ENCODE measurements around the gene FBXO40. TPM values are rescaled to one million over a fixed set of nuclear protein-coding genes. Genes with fewer than 3 reads are reported as not detected.

Gene FBXO40
- total and polyA plus RNA-seq, 10 of the 15 experiments (the other 5 are each of a cell fraction or from before 2014, with no cell fraction given) = 0.03 to 0.05 (median 0.04) TPM; not detected in 7

DNA sequence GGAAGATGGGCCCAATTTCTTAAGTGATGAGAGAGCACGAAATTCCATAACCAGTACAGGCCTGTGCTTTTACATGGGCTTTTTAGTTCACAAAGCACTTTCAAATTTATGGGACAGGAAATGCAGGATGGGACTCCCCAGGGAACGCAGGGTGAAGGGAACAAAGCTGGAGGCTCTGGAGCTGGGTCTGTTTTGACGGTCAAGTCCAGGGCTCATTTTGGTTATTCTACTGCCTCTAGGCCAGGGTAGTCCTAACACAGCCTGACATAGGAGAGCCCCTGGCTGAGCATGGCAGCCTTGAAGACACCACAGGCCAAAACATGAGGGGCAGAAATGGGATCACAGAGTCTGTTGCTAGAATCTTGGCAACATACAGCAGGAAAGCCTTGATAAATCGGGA is 34.0 kb downstream of the FBXO40 start (continued):
- TF ChIP-seq, protein P1, sequence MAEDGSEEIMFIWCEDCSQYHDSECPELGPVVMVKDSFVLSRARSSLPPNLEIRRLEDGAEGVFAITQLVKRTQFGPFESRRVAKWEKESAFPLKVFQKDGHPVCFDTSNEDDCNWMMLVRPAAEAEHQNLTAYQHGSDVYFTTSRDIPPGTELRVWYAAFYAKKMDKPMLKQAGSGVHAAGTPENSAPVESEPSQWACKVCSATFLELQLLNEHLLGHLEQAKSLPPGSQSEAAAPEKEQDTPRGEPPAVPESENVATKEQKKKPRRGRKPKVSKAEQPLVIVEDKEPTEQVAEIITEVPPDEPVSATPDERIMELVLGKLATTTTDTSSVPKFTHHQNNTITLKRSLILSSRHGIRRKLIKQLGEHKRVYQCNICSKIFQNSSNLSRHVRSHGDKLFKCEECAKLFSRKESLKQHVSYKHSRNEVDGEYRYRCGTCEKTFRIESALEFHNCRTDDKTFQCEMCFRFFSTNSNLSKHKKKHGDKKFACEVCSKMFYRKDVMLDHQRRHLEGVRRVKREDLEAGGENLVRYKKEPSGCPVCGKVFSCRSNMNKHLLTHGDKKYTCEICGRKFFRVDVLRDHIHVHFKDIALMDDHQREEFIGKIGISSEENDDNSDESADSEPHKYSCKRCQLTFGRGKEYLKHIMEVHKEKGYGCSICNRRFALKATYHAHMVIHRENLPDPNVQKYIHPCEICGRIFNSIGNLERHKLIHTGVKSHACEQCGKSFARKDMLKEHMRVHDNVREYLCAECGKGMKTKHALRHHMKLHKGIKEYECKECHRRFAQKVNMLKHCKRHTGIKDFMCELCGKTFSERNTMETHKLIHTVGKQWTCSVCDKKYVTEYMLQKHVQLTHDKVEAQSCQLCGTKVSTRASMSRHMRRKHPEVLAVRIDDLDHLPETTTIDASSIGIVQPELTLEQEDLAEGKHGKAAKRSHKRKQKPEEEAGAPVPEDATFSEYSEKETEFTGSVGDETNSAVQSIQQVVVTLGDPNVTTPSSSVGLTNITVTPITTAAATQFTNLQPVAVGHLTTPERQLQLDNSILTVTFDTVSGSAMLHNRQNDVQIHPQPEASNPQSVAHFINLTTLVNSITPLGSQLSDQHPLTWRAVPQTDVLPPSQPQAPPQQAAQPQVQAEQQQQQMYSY (CRISPR knock-in tag; IDR thresholded peaks at IDR 0.05) = no peak
- TF ChIP-seq IRF4 (IDR thresholded peaks at IDR 0.05; ENCODE audit: low read depth, low read length) (no peak), KLF5 (IDR thresholded peaks at IDR 0.05; ENCODE audit: partially characterized antibody) (no peak), SMAD5 (IDR thresholded peaks at IDR 0.05; ENCODE audit: low read depth) (no peak)
- TF ChIP-seq, protein P2, sequence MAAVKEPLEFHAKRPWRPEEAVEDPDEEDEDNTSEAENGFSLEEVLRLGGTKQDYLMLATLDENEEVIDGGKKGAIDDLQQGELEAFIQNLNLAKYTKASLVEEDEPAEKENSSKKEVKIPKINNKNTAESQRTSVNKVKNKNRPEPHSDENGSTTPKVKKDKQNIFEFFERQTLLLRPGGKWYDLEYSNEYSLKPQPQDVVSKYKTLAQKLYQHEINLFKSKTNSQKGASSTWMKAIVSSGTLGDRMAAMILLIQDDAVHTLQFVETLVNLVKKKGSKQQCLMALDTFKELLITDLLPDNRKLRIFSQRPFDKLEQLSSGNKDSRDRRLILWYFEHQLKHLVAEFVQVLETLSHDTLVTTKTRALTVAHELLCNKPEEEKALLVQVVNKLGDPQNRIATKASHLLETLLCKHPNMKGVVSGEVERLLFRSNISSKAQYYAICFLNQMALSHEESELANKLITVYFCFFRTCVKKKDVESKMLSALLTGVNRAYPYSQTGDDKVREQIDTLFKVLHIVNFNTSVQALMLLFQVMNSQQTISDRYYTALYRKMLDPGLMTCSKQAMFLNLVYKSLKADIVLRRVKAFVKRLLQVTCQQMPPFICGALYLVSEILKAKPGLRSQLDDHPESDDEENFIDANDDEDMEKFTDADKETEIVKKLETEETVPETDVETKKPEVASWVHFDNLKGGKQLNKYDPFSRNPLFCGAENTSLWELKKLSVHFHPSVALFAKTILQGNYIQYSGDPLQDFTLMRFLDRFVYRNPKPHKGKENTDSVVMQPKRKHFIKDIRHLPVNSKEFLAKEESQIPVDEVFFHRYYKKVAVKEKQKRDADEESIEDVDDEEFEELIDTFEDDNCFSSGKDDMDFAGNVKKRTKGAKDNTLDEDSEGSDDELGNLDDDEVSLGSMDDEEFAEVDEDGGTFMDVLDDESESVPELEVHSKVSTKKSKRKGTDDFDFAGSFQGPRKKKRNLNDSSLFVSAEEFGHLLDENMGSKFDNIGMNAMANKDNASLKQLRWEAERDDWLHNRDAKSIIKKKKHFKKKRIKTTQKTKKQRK (IDR thresholded peaks at IDR 0.05; ENCODE audit: low read depth, low read length) = no peak

DNA sequence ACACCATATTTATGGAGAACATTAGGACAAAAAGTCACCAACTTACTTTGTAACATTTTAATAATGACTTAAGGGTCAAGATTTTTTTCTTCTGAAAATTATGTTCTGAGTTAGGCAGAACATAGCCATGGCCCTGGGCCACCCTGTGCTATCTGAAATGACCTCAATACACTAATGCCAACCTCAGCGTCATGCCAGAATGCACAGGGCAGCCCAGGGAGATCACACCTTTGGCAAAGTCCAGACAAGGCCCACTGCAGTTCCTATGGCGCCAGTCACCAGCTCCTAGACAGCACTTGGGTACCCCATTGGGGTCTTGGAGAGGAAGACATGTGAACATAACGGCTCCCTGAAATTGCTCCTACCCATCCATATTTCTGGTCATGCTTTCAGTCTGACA is 34.4 kb downstream of the FBXO40 start:
- WGBS (ENCODE audit: insufficient coverage, insufficient replicate concordance, low lambda C conversion rate, missing lambda C conversion rate) = 69% methylated on average over 3 of the region's 3 CpGs
- Histone ChIP-seq H3K9ac (ENCODE audit: control insufficient read depth, insufficient read depth, low read length) (no peak overlapping the region), H3K4me3 (no peak overlapping the region), H3K9me3 (replicated peaks; ENCODE audit: control insufficient read depth, insufficient read depth, low read length) (no peaks in the 10 kb centered on the region), H3K79me2 (ENCODE audit: control insufficient read depth, insufficient read depth, low read length) (no peaks in the 10 kb centered on the region), H3K4me1 (ENCODE audit: control insufficient read depth, insufficient read depth, low read length) (no peaks in the 10 kb centered on the region; the same call in 1 of the 2 replicates), H3K36me3 (ENCODE audit: control insufficient read depth in 2 of 2, insufficient read depth in 2 of 2, low read length in 1 of 2) (peaks cover 0 to 14% of the 10 kb centered on the region in 2 experiments; a peak in 2 of 4 replicates), H2AFZ (ENCODE audit: control insufficient read depth, low read depth, low read length) (no peak overlapping the region), H3K27me3 (replicated peaks in 1 of 2; ENCODE audit: control insufficient read depth in 2 of 2, insufficient read depth in 2 of 2, low read length in 1 of 2) (no peaks in the 10 kb centered on the region), H3K4me2 (ENCODE audit: control insufficient read depth, insufficient read depth) (no peak overlapping the region), H4K20me1 (ENCODE audit: control insufficient read depth, insufficient read depth) (no peaks in the 10 kb centered on the region), H3K27ac (ENCODE audit: control insufficient read depth, insufficient read depth) (no peak overlapping the region)
- ChIA-PET RAD21 (ENCODE audit: unreplicated experiment) (no interaction called here), POLR2A (no interaction called here), CTCF (no interaction called here), SMC1A (ENCODE audit: uncharacterized antibody, unreplicated experiment) (no interaction called here)
- no peak for FAIRE-seq
- ATAC-seq = no peak
- no TSS peak for BruUV-seq (replicated peaks)
- intact Hi-C loops (cut with micrococcal nuclease; ENCODE audit: unreplicated experiment) = no loop called here
- in situ Hi-C loops (cut with MboI) = no loop called here
- no peak for DNase-seq (ENCODE audit: low read depth, low spot score)
- TF ChIP-seq POLR2A (IDR thresholded peaks at IDR 0.05; ENCODE audit: low read depth, low read length) = no peak
- no peak for TF ChIP-seq TCF3 (IDR thresholded peaks at IDR 0.05; ENCODE audit: borderline replicate concordance, insufficient read depth, low read depth, low read length)
- no peak for TF ChIP-seq POLR2AphosphoS2 (IDR thresholded peaks at IDR 0.05; ENCODE audit: low read depth, low read length)
- TF ChIP-seq, protein P2 (IDR thresholded peaks at IDR 0.05; ENCODE audit: low read depth, low read length) = no peak
- TF ChIP-seq, protein P3, sequence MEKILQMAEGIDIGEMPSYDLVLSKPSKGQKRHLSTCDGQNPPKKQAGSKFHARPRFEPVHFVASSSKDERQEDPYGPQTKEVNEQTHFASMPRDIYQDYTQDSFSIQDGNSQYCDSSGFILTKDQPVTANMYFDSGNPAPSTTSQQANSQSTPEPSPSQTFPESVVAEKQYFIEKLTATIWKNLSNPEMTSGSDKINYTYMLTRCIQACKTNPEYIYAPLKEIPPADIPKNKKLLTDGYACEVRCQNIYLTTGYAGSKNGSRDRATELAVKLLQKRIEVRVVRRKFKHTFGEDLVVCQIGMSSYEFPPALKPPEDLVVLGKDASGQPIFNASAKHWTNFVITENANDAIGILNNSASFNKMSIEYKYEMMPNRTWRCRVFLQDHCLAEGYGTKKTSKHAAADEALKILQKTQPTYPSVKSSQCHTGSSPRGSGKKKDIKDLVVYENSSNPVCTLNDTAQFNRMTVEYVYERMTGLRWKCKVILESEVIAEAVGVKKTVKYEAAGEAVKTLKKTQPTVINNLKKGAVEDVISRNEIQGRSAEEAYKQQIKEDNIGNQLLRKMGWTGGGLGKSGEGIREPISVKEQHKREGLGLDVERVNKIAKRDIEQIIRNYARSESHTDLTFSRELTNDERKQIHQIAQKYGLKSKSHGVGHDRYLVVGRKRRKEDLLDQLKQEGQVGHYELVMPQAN (conservative IDR thresholded peaks at IDR 0.05) = no peak
